Body of pancreas (tissue), 4 donors: ENCODE measurements around the gene FGF3. TPM values are rescaled to one million over a fixed set of nuclear protein-coding genes. Genes with fewer than 3 reads are reported as not detected.

ENCODE experiments used
- ATAC-seq: fragments of 150-250 bp; one replicate; pipeline ENCODE4 v1.9.1; 2016
- DNase-seq, 4 donors: peaks; one replicate each; pipeline ENCODE4 v3.0.0-alpha.2; 2019
- H3K27ac ChIP-seq, 4 donors: fragments of 200-600 bp; sonication (generic); 1 replicate in 3 of 4; 2 replicates in 1 of 4; pipeline versions ENCODE4 v1.5.1 to v1.6.1; 2016 to 2019; ENCODE audit warnings: mild to moderate bottlenecking in 1 of 4, mixed read lengths in 1 of 4, moderate library complexity in 1 of 4
- H3K27me3 ChIP-seq, 2 donors: fragments of 200-600 bp; sonication (generic); one replicate each; pipeline ENCODE4 v1.6.0; 2016; ENCODE audit warnings: mild to moderate bottlenecking in 1 of 2
- H3K36me3 ChIP-seq, 2 donors: fragments of 200-600 bp; sonication (generic); replicated peaks in 1 of 2; 2 replicates each; pipeline ENCODE4 v1.5.1; 2016; ENCODE audit warnings: low read depth in 2 of 2; ENCODE audit not compliant: insufficient read depth in 1 of 2
- H3K4me1 ChIP-seq: fragments of 200-600 bp; sonication (generic); one replicate; pipeline ENCODE4 v1.6.0; 2016
- H3K4me3 ChIP-seq, 2 donors: fragments of 200-600 bp; sonication (generic); 1 replicate in 1 of 2; 2 replicates in 1 of 2; pipeline ENCODE4 v1.5.1; 2016 to 2019
- H3K9me3 ChIP-seq, 3 donors: fragments of 200-600 bp; sonication (generic); 1 replicate in 2 of 3; 2 replicates in 1 of 3; pipeline ENCODE4 v1.5.1; 2016
- CTCF ChIP-seq, 7 experiments: fragments of 450-650 bp in 4 of 7; fragments of 200-600 bp in 3 of 7; sonication (generic) in 3 of 7; IDR thresholded peaks; one replicate each; pipeline ENCODE4 v1.5.1; 2016 to 2019; ENCODE audit warnings: antibody characterized with exemption in 7 of 7
- POLR2A ChIP-seq, 3 donors: fragments of 450-650 bp; IDR thresholded peaks; one replicate each; pipeline ENCODE4 v1.6.1; 2016; ENCODE audit warnings: antibody characterized with exemption in 3 of 3, mild to moderate bottlenecking in 2 of 3
- WGBS, 2 donors: methylation state at CpG; one replicate each; pipeline ENCODE4 v1.1.5; 2017; 5-methylcytosine and 5-hydroxymethylcytosine counted together
- intact Hi-C: fragments of 100-400 bp; cut with DNase I; formaldehyde crosslinking; loops from one replicate; pipeline ENCODE4 v1.15.1; 2023
- total RNA-seq, 2 donors: library from RNA; depleted of rRNA; stranded (reverse); fragments of >200 nt; gene quantifications; one replicate each; pipeline ENCODE4 v1.1.0, GENCODE V29; 2016

Gene FGF3
- total RNA-seq, 2 donors from 2014 or later = not detected

DNA sequence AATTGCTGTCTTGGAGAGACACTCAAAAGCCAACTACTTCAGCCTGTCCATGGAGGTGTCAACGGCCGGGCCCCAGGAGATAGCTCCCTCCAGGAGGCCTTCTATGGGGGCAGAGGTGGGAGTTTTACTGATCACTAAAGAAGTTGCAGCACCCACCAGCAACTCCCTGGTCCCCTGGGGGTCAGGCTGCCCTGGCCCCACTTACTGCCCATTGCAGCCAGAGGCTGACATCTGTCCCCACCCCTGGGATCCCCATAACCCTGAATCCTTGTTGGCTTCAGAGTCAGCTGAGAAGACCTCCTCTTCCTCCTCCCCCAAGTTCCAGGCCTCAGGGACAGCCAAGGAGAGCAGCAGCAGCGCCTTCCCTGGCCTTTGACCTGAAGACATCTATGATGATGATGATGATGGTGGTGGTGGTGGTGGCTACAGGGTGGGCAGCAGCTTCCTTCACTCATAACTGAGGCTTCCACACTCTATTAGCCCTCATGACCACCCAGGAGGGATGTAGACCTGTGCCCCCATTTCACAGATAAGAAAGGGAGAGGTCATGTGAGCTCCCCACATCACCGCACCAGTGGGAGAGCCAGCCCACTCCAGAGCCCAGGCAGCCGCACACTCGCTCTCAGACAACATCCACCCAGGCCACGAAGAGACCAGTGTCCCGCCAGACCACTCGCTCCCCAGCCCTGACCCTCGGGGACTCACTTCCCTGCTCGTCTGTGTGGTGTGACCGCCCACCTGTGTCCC is 43.8 kb upstream of the FGF3 start:
- no peak overlapping the region for H3K27ac ChIP-seq
- no peaks in the 10 kb centered on the region for H3K4me1 ChIP-seq
- ATAC-seq (no peak), DNase-seq (no peak)
- no peaks in the 10 kb centered on the region for H3K27me3 ChIP-seq
- TF ChIP-seq CTCF (IDR thresholded peaks at IDR 0.05) (no peak), POLR2A (IDR thresholded peaks at IDR 0.05) (no peak)
- no peaks in the 10 kb centered on the region for H3K36me3 ChIP-seq
- H3K9me3 ChIP-seq = no peaks in the 10 kb centered on the region
- H3K4me3 ChIP-seq = no peak overlapping the region
- 81 to 82% methylated on average over 10 to 12 of the region's 12 CpGs for WGBS, 2 donors
- intact Hi-C loops = no loop called here

GRCh38 chr11:69862331-69862771 is 43.1 kb upstream of the FGF3 start:
- no peak for DNase-seq
- no peak for TF ChIP-seq CTCF (IDR thresholded peaks at IDR 0.05)
- 56% methylated on average over 19 of the region's 19 CpGs; no CpG with 5 or more reads in 1 of the 2 donors for WGBS, 2 donors
- no peak overlapping the region for H3K4me3 ChIP-seq
- intact Hi-C loops = no loop called here
- no peaks in the 10 kb centered on the region for H3K4me1 ChIP-seq
- H3K27me3 ChIP-seq = no peaks in the 10 kb centered on the region
- H3K9me3 ChIP-seq = no peaks in the 10 kb centered on the region
- no peaks in the 10 kb centered on the region for H3K36me3 ChIP-seq
- ATAC-seq = no peak
- no peak overlapping the region for H3K27ac ChIP-seq

GRCh38 chr11:69861901-69862300 is 42.7 kb upstream of the FGF3 start:
- no peaks in the 10 kb centered on the region for H3K27me3 ChIP-seq
- intact Hi-C loops = no loop called here
- ATAC-seq = no peak

DNA sequence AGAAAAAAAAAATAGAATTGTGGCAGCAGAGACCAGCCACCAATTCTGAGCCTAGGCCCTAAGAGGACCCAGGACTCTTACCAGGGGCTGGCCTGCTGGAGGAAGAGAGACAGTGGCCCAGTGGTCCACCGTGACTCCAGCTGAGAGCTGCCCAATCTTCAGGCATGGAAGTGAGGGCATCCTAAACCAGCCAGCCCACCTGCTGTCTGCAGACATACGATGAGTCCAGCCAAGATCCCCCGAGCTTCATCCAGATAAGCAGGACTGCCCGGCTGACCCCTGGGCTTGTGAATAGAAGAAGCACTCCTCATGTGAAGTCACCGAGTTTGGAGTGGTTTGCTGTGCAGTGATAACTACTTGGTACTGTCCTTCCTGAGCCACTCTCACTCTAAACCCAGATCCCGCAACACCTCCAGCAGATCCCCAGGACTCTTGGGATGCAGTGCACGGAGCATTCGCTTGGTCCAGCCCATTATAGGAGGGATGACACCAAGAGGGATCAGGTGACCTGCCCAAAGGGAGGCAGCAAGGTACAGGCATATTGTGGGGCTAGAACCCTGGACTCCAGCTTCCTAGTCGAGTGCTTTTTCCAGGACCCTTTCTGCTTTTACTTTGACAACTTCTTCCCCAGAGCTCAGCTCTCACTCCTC is 41.7 kb upstream of the FGF3 start:
- H3K4me1 ChIP-seq = no peaks in the 10 kb centered on the region
- WGBS, 2 donors = 64 to 70% methylated on average over 8 to 9 of the region's 9 CpGs
- DNase-seq = no peak
- H3K4me3 ChIP-seq = no peak overlapping the region
- TF ChIP-seq POLR2A (IDR thresholded peaks at IDR 0.05) (no peak), CTCF (IDR thresholded peaks at IDR 0.05) (no peak)
- H3K27ac ChIP-seq = no peak overlapping the region
- H3K36me3 ChIP-seq = no peaks in the 10 kb centered on the region
- H3K27me3 ChIP-seq = no peaks in the 10 kb centered on the region
- intact Hi-C loops = no loop called here
- H3K9me3 ChIP-seq = no peaks in the 10 kb centered on the region
- no peak for ATAC-seq

More at GRCh38 chr11:69861901-69862300, 42.7 kb upstream of the FGF3 start:
- Histone ChIP-seq H3K4me1 (no peaks in the 10 kb centered on the region), H3K27ac (no peak overlapping the region), H3K9me3 (no peaks in the 10 kb centered on the region), H3K4me3 (no peak overlapping the region), H3K36me3 (no peaks in the 10 kb centered on the region)
- no peak for DNase-seq
- WGBS, 2 donors = 63 to 70% methylated on average over 2 to 7 of the region's 7 CpGs
- TF ChIP-seq POLR2A (IDR thresholded peaks at IDR 0.05) (no peak), CTCF (IDR thresholded peaks at IDR 0.05) (no peak)
